NCI-H2171 treated with DMSO at 0.1 percent for 48 hours (cell line): ENCODE data around the gene PLCD3.

Experiments used
- DNase-seq: peaks from one replicate; lab custom pipeline; 2025; lab: John Stamatoyannopoulos, UW

Gene PLCD3

DNA sequence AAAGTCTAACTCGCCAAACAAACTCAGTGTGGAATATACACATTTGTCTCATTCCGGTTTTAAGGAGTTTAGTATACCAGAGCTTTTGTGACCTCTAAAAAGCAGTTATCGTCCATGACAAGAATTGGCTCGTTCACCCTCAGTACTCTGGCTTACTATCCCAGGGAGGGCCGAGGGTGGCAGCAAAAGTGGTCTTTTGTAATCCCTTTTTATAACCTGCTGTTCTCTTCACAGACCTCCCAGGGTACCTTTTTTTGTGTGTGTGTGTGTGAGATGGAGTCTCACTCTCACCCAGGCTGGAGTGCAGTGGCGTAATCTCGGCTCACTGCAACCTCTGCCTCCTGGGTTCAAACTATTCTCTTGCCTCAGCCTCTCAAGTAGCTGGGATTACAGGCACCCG, 62.3 kb downstream of the PLCD3 start:
- no peak for DNase-seq

DNA sequence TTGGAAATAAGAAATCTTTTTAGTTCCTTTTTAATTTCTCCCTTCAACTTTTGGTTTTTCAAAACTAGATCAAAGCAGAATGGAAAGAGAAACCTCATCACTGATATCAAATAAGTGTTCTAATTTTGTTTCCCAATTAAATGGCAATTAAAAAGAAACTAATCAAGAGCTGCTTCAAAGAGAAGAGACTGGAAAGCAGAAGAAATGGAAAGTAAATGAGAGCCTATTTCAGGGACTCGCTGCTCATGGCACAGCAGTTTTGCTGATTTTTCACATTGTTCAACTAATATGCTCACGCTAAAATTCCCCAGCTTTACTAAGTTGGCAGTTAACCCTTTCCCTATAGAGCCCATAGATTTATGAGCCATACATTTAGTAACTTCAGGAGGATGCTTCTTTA, 64.7 kb downstream of the PLCD3 start:
- no peak for DNase-seq

DNA sequence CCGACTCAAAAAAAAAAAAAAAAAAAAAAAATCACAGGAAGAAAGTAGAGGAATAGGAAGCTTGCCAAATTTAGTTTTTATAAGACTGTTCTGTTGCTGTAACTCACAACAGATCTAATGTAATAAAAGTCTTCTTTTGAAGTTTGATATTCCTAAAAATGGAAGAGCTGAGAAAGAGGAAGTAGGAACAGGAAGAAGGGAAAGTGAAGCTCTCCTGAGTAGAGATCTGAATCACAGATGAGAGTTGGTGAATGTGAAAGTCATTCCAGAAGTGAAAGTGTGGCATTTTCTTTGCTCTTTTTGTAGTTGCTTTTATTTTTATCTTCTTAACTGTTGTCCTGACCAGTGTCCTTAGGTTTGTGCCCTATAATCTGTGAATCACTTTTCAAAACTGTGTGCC, 69.1 kb downstream of the PLCD3 start:
- no peak for DNase-seq

GRCh38 chr17:45061606-45062205, 70.6 kb downstream of the PLCD3 start:
- DNase-seq = no peak

GRCh38 chr17:45060797-45061605, 71.3 kb downstream of the PLCD3 start, which contains the start of gene NMT1:
TSS of gene NMT1 (plus strand) at chr17:45061317. CDS start at chr17:45061330, 13 bp downstream.
- DNase-seq = peak; percentile 100

DNA sequence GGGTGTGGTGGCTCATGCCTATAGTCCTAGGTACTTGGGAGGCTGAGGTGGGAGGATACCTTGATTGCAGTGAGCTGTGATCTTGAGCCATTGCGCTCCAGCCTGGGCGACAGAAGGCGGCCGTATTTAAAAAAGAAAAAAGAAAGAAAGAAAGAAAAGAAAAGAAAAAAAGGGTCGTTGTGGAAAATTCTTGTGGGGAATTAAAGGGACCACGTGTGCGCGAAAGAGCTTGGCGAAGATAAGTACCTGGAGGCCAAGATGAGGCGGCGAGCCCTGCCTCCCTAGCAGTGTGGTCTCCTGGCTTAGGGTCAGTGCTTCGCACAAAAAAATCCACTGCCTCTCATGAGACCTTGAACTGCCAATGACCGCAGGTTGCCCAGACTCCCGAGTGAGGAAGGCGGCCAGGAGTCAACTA, 71.9 kb downstream of the PLCD3 start:
- no peak for DNase-seq
